Esophagus muscularis mucosa (tissue), 4 donors: Measurements from ENCODE around the gene NSD1.

ENCODE experiments used
- CTCF ChIP-seq, 3 experiments: fragments of 200-600 bp in 2 of 3; fragments of 450-650 bp in 1 of 3; sonication (generic) in 2 of 3; IDR thresholded peaks; one replicate each; pipeline ENCODE4 v1.5.1; 2017 to 2019; ENCODE audit warnings: antibody characterized with exemption in 3 of 3, mild to moderate bottlenecking in 2 of 3, moderate library complexity in 1 of 3
- EP300 ChIP-seq: sonication (generic); formaldehyde crosslinking; IDR thresholded peaks from one replicate; pipeline ENCODE4 v1.6.1; 2017; ENCODE audit warnings: antibody characterized with exemption
- POLR2A ChIP-seq: fragments of 450-650 bp; IDR thresholded peaks from one replicate; pipeline ENCODE4 v1.6.1; 2017; ENCODE audit warnings: antibody characterized with exemption, moderate library complexity, mild to moderate bottlenecking, low read depth
- POLR2AphosphoS5 ChIP-seq, 2 donors: sonication (generic); formaldehyde crosslinking; IDR thresholded peaks; one replicate each; pipeline ENCODE4 v1.6.1; 2017; ENCODE audit warnings: antibody characterized with exemption in 2 of 2

DNA sequence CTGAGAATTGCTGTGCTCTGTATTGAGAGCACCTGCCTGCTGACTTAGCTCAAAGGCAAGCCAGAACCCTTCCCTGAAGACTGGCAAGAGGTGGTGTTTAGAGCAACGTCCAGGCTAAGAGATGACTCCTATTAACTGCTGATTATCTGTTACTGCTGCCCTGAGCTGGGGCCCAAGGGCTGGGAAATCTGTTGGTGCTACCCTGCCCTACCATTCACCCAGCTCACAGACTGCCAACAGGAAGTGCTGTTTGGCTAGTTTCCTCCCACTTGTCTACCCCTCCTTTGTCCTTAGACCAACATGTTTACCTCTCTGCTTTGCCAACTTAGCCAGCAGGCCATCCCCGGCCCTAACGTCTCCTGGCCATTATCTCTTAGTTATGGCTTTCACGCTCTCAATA lies 163.0 kb downstream of the NSD1 start:
- TF ChIP-seq CTCF (IDR thresholded peaks at IDR 0.05) (no peak), POLR2A (no peak), POLR2AphosphoS5 (IDR thresholded peaks at IDR 0.05) (no peak), EP300 (no peak)
